Bronchial epithelial cell (primary cell): Measurements from ENCODE around the gene OTOG. TPM values are rescaled to one million over a fixed set of nuclear protein-coding genes. Genes with fewer than 3 reads are reported as not detected.

Experiments
- DNase-seq: peaks from one replicate; pipeline ENCODE4 v3.0.0-alpha.2; 2010; ENCODE audit warnings: low read depth
- FAIRE-seq: peaks from 2 replicates; lab custom pipeline; 2011; peaks lifted over from hg19 to GRCh38; lab: Jason Lieb, UNC
- H3K27me3 ChIP-seq: 2 replicates; pipeline ENCODE4 v1.5.1; 2011; ENCODE audit warnings: low read length; ENCODE audit not compliant: control insufficient read depth, insufficient read depth
- H3K36me3 ChIP-seq: 2 replicates; pipeline ENCODE4 v1.5.1; 2011; ENCODE audit warnings: low read length; ENCODE audit not compliant: control insufficient read depth, insufficient read depth
- H3K4me3 ChIP-seq: 2 replicates; pipeline ENCODE4 v1.5.1; 2011; ENCODE audit warnings: mild to moderate bottlenecking, low read depth, low read length, control low read depth
- total RNA-seq: library from RNA; depleted of rRNA; stranded (reverse); fragments of >200 nt; gene quantifications from 2 replicates; pipeline ENCODE4 v1.2.1, GENCODE V29; 2014
- TF ChIP-seq, protein P1 (sequence below): IDR thresholded peaks from 2 replicates; pipeline ENCODE4 v1.5.1; 2011; ENCODE audit warnings: mild to moderate bottlenecking, moderate library complexity, low read length, control low read depth, inconsistent platforms; ENCODE audit not compliant: insufficient read depth, severe bottlenecking

OTOG gene
- total RNA-seq, 1 donor from 2014 or later: not detected

DNA sequence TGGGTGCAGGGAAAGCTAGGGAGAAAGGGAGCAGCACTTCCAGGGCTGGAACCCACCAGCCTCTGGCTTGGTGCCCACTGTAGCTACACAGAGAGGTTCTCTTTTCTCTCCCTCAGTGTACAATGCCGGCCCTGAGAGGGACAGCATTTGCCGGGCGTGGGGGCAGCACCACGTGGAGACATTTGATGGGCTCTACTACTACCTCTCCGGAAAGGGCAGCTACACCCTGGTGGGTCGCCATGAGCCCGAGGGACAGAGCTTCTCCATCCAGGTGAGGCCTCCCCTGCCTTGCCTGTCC, 6.1 kb downstream of the OTOG start:
- Histone ChIP-seq H3K36me3 (no peaks in the 10 kb centered on the region), H3K4me3 (no peak overlapping the region), H3K27me3 (no peaks in the 10 kb centered on the region)
- TF ChIP-seq, protein P1, sequence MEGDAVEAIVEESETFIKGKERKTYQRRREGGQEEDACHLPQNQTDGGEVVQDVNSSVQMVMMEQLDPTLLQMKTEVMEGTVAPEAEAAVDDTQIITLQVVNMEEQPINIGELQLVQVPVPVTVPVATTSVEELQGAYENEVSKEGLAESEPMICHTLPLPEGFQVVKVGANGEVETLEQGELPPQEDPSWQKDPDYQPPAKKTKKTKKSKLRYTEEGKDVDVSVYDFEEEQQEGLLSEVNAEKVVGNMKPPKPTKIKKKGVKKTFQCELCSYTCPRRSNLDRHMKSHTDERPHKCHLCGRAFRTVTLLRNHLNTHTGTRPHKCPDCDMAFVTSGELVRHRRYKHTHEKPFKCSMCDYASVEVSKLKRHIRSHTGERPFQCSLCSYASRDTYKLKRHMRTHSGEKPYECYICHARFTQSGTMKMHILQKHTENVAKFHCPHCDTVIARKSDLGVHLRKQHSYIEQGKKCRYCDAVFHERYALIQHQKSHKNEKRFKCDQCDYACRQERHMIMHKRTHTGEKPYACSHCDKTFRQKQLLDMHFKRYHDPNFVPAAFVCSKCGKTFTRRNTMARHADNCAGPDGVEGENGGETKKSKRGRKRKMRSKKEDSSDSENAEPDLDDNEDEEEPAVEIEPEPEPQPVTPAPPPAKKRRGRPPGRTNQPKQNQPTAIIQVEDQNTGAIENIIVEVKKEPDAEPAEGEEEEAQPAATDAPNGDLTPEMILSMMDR: no peak
- DNase-seq: no peak
- FAIRE-seq: no peak

DNA sequence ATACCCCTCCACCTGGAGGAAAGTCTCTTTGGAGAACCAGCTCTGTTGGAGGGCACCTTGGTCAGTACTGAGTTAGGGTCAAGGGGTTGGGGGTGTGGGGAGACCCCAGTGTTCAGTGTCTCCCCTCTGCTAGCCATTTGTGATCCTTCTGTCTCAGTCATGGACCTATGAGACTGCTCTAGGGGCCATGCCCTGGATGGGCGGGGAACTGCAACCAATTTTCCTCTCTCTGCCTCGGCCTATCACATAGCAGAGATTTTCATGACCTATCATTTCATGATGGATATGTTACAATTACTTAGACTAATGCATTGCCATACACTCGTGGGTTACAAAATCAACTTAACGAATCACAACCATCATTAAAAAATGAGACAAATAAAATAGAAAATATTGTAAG, 7.4 kb downstream of the OTOG start:
- TF ChIP-seq, protein P1: no peak
- DNase-seq: no peak
- Histone ChIP-seq H3K27me3 (no peaks in the 10 kb centered on the region), H3K36me3 (no peaks in the 10 kb centered on the region), H3K4me3 (no peak overlapping the region)
- no peak for FAIRE-seq

GRCh38 chr11:17556999-17557398, 9.9 kb downstream of the OTOG start:
- DNase-seq (no peak), FAIRE-seq (no peak)
- TF ChIP-seq, protein P1: no peak
- Histone ChIP-seq H3K27me3 (no peaks in the 10 kb centered on the region), H3K4me3 (no peak overlapping the region), H3K36me3 (no peaks in the 10 kb centered on the region)

- DNase-seq: no peak
- FAIRE-seq: no peak
- Histone ChIP-seq H3K4me3 (no peak overlapping the region), H3K27me3 (no peaks in the 10 kb centered on the region), H3K36me3 (no peaks in the 10 kb centered on the region)
- TF ChIP-seq, protein P1: no peak
Observed at GRCh38 chr11:17558025-17558780, 11.1 kb downstream of the OTOG start.

GRCh38 chr11:17558916-17559315, 11.9 kb downstream of the OTOG start:
- no peak overlapping the region for H3K4me3 ChIP-seq
- TF ChIP-seq, protein P1: no peak
- FAIRE-seq (no peak), DNase-seq (no peak)
- H3K27me3 ChIP-seq: no peaks in the 10 kb centered on the region
- no peaks in the 10 kb centered on the region for H3K36me3 ChIP-seq
